Keratinocyte (primary cell): ENCODE data around the gene CCDC197. TPM values are rescaled to one million over a fixed set of nuclear protein-coding genes. Genes with fewer than 3 reads are reported as not detected.

ENCODE experiments used
- DNase-seq: peaks from one replicate; pipeline ENCODE4 v3.0.0-alpha.2; 2011; ENCODE audit warnings: low read depth, missing footprints, low spot score
- FAIRE-seq: peaks from 2 replicates; lab custom pipeline; 2011; peaks lifted over from hg19 to GRCh38; lab: Jason Lieb, UNC
- H2AFZ ChIP-seq: 2 replicates; pipeline ENCODE4 v1.6.0; 2012; ENCODE audit warnings: low read length, control low read depth, inconsistent platforms; ENCODE audit not compliant: control insufficient read depth
- H3K27ac ChIP-seq: 2 replicates; pipeline ENCODE4 v1.5.1; 2011; ENCODE audit warnings: low read length; ENCODE audit not compliant: control insufficient read depth, insufficient read depth
- H3K27me3 ChIP-seq: 3 replicates; pipeline ENCODE4 v1.6.0; 2011; ENCODE audit warnings: low read length; ENCODE audit not compliant: control insufficient read depth, insufficient read depth; ENCODE audit errors: extremely low read depth
- H3K36me3 ChIP-seq, 2 experiments: 2 replicates in 1 of 2; 3 replicates in 1 of 2; pipeline ENCODE4 v1.5.1; 2011; ENCODE audit warnings: low read length in 2 of 2, mild to moderate bottlenecking in 1 of 2; ENCODE audit not compliant: control insufficient read depth in 2 of 2, insufficient read depth in 2 of 2; ENCODE audit errors: extremely low read depth in 1 of 2
- H3K4me1 ChIP-seq: 3 replicates; pipeline ENCODE4 v1.5.1; 2011; ENCODE audit warnings: low read length; ENCODE audit not compliant: control insufficient read depth, insufficient read depth; ENCODE audit errors: extremely low read depth
- H3K4me2 ChIP-seq: 3 replicates; pipeline ENCODE4 v1.6.0; 2011; ENCODE audit warnings: low read depth, low read length; ENCODE audit not compliant: control insufficient read depth, insufficient read depth; ENCODE audit errors: extremely low read depth
- H3K4me3 ChIP-seq, 3 experiments: fragments of 200-600 bp in 1 of 3; sonication (generic) in 1 of 3; 2 replicates in 2 of 3; 3 replicates in 1 of 3; pipeline ENCODE4 v1.5.1; 2011 to 2016; ENCODE audit warnings: low read length in 3 of 3, mild to moderate bottlenecking in 3 of 3, control low read depth in 2 of 3, inconsistent platforms in 1 of 3, low read depth in 1 of 3, mixed read lengths in 1 of 3, mixed run types in 1 of 3, moderate library complexity in 1 of 3; ENCODE audit not compliant: control insufficient read depth in 2 of 3, insufficient read depth in 2 of 3; ENCODE audit errors: extremely low read depth in 1 of 3
- H3K79me2 ChIP-seq: 2 replicates; pipeline ENCODE4 v1.6.0; 2012; ENCODE audit warnings: low read length; ENCODE audit not compliant: control insufficient read depth, insufficient read depth
- H3K9ac ChIP-seq: 3 replicates; pipeline ENCODE4 v1.6.0; 2011; ENCODE audit warnings: low read length; ENCODE audit not compliant: control insufficient read depth, insufficient read depth; ENCODE audit errors: extremely low read depth
- H3K9me1 ChIP-seq: 3 replicates; pipeline ENCODE4 v1.6.0; 2011; ENCODE audit warnings: low read length; ENCODE audit not compliant: control insufficient read depth, insufficient read depth; ENCODE audit errors: extremely low read depth
- H3K9me3 ChIP-seq: 2 replicates; pipeline ENCODE4 v1.5.1; 2012; ENCODE audit warnings: low read depth, low read length; ENCODE audit not compliant: control insufficient read depth
- H4K20me1 ChIP-seq: 3 replicates; pipeline ENCODE4 v1.6.0; 2011; ENCODE audit warnings: low read length; ENCODE audit not compliant: control insufficient read depth, insufficient read depth; ENCODE audit errors: extremely low read depth
- EZH2 ChIP-seq: IDR thresholded peaks from one replicate; pipeline ENCODE4 v1.6.1; 2012; ENCODE audit warnings: inconsistent platforms, mild to moderate bottlenecking, low read length, moderate library complexity
- dilution Hi-C: fragments of 300-500 bp; cut with MboI; formaldehyde crosslinking; loops from one replicate; pipeline ENCODE4 v1.7.0; 2020; ENCODE audit warnings: low sequenced_read_pairs; ENCODE audit not compliant: extremely low pct_ligation_motif_present
- polyA plus RNA-seq, 5 experiments: library from polyadenylated mRNA; depleted of rRNA in 3 of 5; stranded (reverse) in 3 of 5; stranded (forward) in 1 of 5; unstranded in 1 of 5; fragments of >200 nt; gene quantifications; 1 replicate in 1 of 5; 2 replicates in 3 of 5; 3 replicates in 1 of 5; pipeline versions ENCODE4 v1.2.1 to v1.2.3, GENCODE V29; 2011 to 2012; ENCODE audit warnings: missing spikeins in 2 of 5, low read depth in 1 of 5, low replicate concordance in 1 of 5
- TF ChIP-seq, protein P1 (sequence below), 3 experiments: IDR thresholded peaks in 1 of 3; conservative IDR thresholded peaks in 1 of 3; optimal IDR thresholded peaks in 1 of 3; 2 replicates in 2 of 3; 3 replicates in 1 of 3; pipeline versions ENCODE3 to v1.5.1; 2011; ENCODE audit warnings: low read length in 3 of 3, mild to moderate bottlenecking in 3 of 3, moderate library complexity in 2 of 3, control low read depth in 1 of 3, inconsistent platforms in 1 of 3; ENCODE audit not compliant: insufficient read depth in 2 of 3; ENCODE audit errors: extremely low read depth in 1 of 3

The CCDC197 gene
- polyA plus RNA-seq, 1 donor (not counting 4 experiments of a cell fraction or from before 2014, with no cell fraction given) = not detected

- no peaks in the 10 kb centered on the region for H3K79me2 ChIP-seq
- no peak overlapping the region for H3K27ac ChIP-seq
- no peak overlapping the region for H2AFZ ChIP-seq
- peaks cover 3% of the 10 kb centered on the region for H3K9me1 ChIP-seq
- no peak for FAIRE-seq
- peaks cover under 1% of the 10 kb centered on the region for H3K27me3 ChIP-seq
- H3K4me3 ChIP-seq = no peak overlapping the region
- no peaks in the 10 kb centered on the region for H4K20me1 ChIP-seq
- TF ChIP-seq EZH2 = no peak
- TF ChIP-seq, protein P1, sequence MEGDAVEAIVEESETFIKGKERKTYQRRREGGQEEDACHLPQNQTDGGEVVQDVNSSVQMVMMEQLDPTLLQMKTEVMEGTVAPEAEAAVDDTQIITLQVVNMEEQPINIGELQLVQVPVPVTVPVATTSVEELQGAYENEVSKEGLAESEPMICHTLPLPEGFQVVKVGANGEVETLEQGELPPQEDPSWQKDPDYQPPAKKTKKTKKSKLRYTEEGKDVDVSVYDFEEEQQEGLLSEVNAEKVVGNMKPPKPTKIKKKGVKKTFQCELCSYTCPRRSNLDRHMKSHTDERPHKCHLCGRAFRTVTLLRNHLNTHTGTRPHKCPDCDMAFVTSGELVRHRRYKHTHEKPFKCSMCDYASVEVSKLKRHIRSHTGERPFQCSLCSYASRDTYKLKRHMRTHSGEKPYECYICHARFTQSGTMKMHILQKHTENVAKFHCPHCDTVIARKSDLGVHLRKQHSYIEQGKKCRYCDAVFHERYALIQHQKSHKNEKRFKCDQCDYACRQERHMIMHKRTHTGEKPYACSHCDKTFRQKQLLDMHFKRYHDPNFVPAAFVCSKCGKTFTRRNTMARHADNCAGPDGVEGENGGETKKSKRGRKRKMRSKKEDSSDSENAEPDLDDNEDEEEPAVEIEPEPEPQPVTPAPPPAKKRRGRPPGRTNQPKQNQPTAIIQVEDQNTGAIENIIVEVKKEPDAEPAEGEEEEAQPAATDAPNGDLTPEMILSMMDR (optimal IDR thresholded peaks at IDR 0.05 in 1 of 3, IDR thresholded peaks at IDR 0.05 in 1 of 3, conservative IDR thresholded peaks at IDR 0.05 in 1 of 3; ENCODE audit: extremely low read depth in 1 of 3, insufficient read depth in 2 of 3, low read length in 3 of 3) = no peak
- H3K36me3 ChIP-seq = no peaks in the 10 kb centered on the region
- no peaks in the 10 kb centered on the region for H3K9me3 ChIP-seq
- H3K4me2 ChIP-seq = no peak overlapping the region
- dilution Hi-C loops = no loop called here
- no peak overlapping the region for H3K9ac ChIP-seq
- no peak for DNase-seq
- H3K4me1 ChIP-seq = peaks cover 22% of the 10 kb centered on the region
Measured at GRCh38 chr14:93999573-93999972, 2.5 kb downstream of the CCDC197 start.

DNA sequence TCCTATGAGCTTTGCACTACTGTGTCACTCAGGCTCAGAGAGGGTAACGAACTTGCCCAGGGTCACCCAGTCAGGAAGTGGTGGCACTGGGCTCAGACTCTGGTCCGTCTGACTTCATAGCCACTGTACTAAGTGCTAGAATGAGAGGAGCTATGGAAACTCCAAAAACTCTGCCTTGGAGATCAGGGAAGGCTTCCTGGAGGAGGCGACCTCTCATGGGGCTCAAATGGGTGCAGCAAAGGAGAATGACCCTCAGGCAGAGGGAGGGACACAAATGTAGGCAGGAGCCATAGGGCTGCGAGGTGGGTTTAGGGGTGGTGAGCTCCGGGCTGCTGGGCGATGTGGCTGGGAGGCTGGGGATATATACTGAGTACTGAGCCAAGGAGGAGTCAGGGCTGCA is 3.2 kb downstream of the CCDC197 start:
- Histone ChIP-seq H3K9ac (no peak overlapping the region), H3K27ac (no peak overlapping the region), H3K9me1 (peaks cover under 1% of the 10 kb centered on the region), H3K36me3 (no peaks in the 10 kb centered on the region), H3K4me2 (no peak overlapping the region), H3K9me3 (no peaks in the 10 kb centered on the region), H4K20me1 (no peaks in the 10 kb centered on the region), H2AFZ (no peak overlapping the region), H3K4me3 (no peak overlapping the region), H3K79me2 (no peaks in the 10 kb centered on the region), H3K4me1 (peaks cover 19% of the 10 kb centered on the region), H3K27me3 (peaks cover 4% of the 10 kb centered on the region)
- TF ChIP-seq EZH2 = no peak
- TF ChIP-seq, protein P1 (optimal IDR thresholded peaks at IDR 0.05 in 1 of 3, IDR thresholded peaks at IDR 0.05 in 1 of 3, conservative IDR thresholded peaks at IDR 0.05 in 1 of 3; ENCODE audit: extremely low read depth in 1 of 3, insufficient read depth in 2 of 3, low read length in 3 of 3) = no peak
- FAIRE-seq (no peak), DNase-seq (no peak)
- dilution Hi-C loops = no loop called here
